Heart left ventricle (tissue), 16 donors: Measurements from ENCODE around the gene CCL21. TPM values are rescaled to one million over a fixed set of nuclear protein-coding genes. Genes with fewer than 3 reads are reported as not detected.

Experiments
- ATAC-seq, 4 donors: fragments of 200-7000 bp; cut with Tn5 transposase; one replicate each; pipeline ENCODE4 v1.9.1; 2020 to 2022; ENCODE audit warnings: moderate library complexity in 4 of 4, mild to moderate bottlenecking in 3 of 4, moderate number of reproducible peaks in 1 of 4
- DNase-seq, 5 donors: peaks; one replicate each; pipeline ENCODE4 v3.0.0-alpha.2; 2020
- H3K27ac ChIP-seq, 12 donors: fragments of 200-600 bp; sonication (generic) in 4 of 12; one replicate each; pipeline versions ENCODE4 v1.5.0 to v1.8.0; 2016 to 2022; ENCODE audit warnings: mild to moderate bottlenecking in 2 of 12
- H3K27me3 ChIP-seq, 9 donors: fragments of 200-600 bp; sonication (generic) in 2 of 9; one replicate each; pipeline versions ENCODE4 v1.5.1 to v1.8.0; 2016 to 2022; ENCODE audit warnings: mild to moderate bottlenecking in 3 of 9
- H3K36me3 ChIP-seq, 9 donors: fragments of 200-600 bp; sonication (generic) in 2 of 9; one replicate each; pipeline versions ENCODE4 v1.5.0 to v1.8.0; 2018 to 2022; ENCODE audit warnings: mild to moderate bottlenecking in 2 of 9
- H3K4me1 ChIP-seq, 12 donors: fragments of 200-600 bp; sonication (generic) in 4 of 12; one replicate each; pipeline versions ENCODE4 v1.5.0 to v1.8.0; 2016 to 2022; ENCODE audit warnings: mild to moderate bottlenecking in 3 of 12
- H3K4me3 ChIP-seq, 12 donors: fragments of 200-600 bp; sonication (generic) in 4 of 12; one replicate each; pipeline versions ENCODE4 v1.5.0 to v1.8.0; 2017 to 2022; ENCODE audit warnings: mild to moderate bottlenecking in 9 of 12, moderate library complexity in 4 of 12
- H3K9me3 ChIP-seq, 12 donors: fragments of 200-600 bp; sonication (generic) in 4 of 12; one replicate each; pipeline versions ENCODE4 v1.5.0 to v1.8.0; 2016 to 2022; ENCODE audit warnings: mild to moderate bottlenecking in 1 of 12
- POLR2A ChIP-seq, 2 donors: fragments of 450-650 bp; IDR thresholded peaks; one replicate each; pipeline ENCODE4 v1.6.1; 2017; ENCODE audit warnings: antibody characterized with exemption in 2 of 2, mild to moderate bottlenecking in 2 of 2, moderate library complexity in 2 of 2
- WGBS, 4 donors: extraction: QIAGEN DNeasy Blood & Tissue Kit in 2 of 4; methylation state at CpG; one replicate each; pipeline versions ENCODE4 v1.1.5 to v1.1.7; 2013 to 2018; 5-methylcytosine and 5-hydroxymethylcytosine counted together
- intact Hi-C, 10 donors: fragments of 100-400 bp; cut with DNase I; formaldehyde crosslinking; loops; one replicate each; pipeline versions ENCODE4 v1.11.1 to v1.14.2; 2022
- polyA plus RNA-seq, 2 donors: library from polyadenylated mRNA; stranded (reverse); fragments of 200-250 nt; gene quantifications; one replicate each; pipeline ENCODE4 v1.2.3, GENCODE V29; 2013
- total RNA-seq, 9 donors: library from RNA; depleted of rRNA in 2 of 9; stranded (reverse); fragments of >200 nt in 2 of 9; fragmentation: NEBNext Ultra II Directional in 3 of 9; extraction: Animal tissue kit (Norgen Biotek cat#: 25700) in 3 of 9; gene quantifications; one replicate each; pipeline versions ENCODE4 v1.1.0 to v1.2.4, GENCODE V29; 2016 to 2023
- TF ChIP-seq, protein P1 (sequence below), 12 donors: fragments of 200-600 bp; sonication (generic) in 4 of 12; IDR thresholded peaks; one replicate each; pipeline versions ENCODE4 v1.5.0 to v1.8.0; 2018 to 2022; ENCODE audit warnings: antibody characterized with exemption in 12 of 12, mild to moderate bottlenecking in 5 of 12
- donor health status: ischemic (EF 13 %, LVEDD 7.1; RV severe dilation, severe dysfunction).
- donor health status: healthy with polysubstance abuse.
- donor health status: DM: no; HTN: yes; CAD: no.
- donor health status: DM: no; HTN: no; CAD: no.
- donor health status: ischemic (EF 25% LVEDD 6.9; RV normal size, moderate dysfunction).
- donor health status: ischemic (EF 25% LVEDD 5.7; RV mildly dilated, moderate dysfunction).
- donor health status: healthy.
- donor health status: DM: yes; HTN: yes; CAD: no.
- donor health status: ischemic (EF 35%, LVEDD 5.7; RV mildly dilated, moderate dysfunction).
- donor health status: nonischemic (EF 11% LVEDD 7.7; RV severe dilation, severe dysfunction).
- donor health status: DM: yes; HTN: yes; CAD: no.
- donor health status: PGD.
- donor health status: ischemic (EF 29% LVEDD 5.4; RV normal size, mild dysfunction).
- donor health status: nonischemic (EF 23%, LVEDD 6.1; RV moderate dilation, normal function).

Gene CCL21
- total and polyA plus RNA-seq, 11 donors = 1.3 to 156 (median 16.6) TPM

DNA sequence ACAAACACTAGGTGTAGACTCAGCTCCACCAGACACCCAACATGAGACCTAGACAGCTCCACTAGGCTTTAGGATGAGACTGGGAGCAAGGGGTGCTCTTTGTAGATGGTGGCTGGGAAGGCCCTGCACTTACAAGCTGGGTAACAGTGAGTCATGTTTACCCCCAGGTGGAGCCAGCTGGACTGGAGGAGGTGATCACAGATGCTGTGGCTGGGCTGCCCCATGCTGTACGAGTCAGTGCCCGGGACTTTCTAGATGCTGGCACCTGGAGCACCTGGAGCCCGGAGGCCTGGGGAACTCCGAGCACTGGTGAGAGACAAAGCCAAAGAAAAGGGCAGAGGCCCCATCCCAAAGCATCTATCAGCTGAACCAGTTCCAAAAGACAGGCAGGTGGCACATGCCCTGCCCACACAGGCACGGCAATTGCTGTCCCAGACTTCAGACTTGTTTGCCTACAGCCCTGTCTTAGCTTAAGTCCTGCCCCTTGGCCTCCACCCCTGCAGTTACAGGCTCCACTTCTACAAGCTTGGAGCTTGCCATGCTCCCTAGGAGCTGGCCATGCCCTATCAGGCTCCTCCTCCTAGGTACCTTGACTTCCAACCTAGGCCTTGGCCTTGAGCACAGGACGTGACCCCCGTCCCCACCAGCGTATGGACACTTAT is 50.2 kb downstream of the CCL21 start:
- Histone ChIP-seq H3K36me3 (peaks cover 0 to 45% (median 27%) of the 10 kb centered on the region in 9 donors), H3K4me1 (peaks cover 0 to 31% (median 13%) of the 10 kb centered on the region in 12 donors), H3K9me3 (no peaks in the 10 kb centered on the region), H3K27ac (no peak overlapping the region), H3K4me3 (no peak overlapping the region), H3K27me3 (no peaks in the 10 kb centered on the region)
- DNase-seq = peak in 1 of 5 donors; percentile 18
- intact Hi-C loops = loop anchor here in 1 of 10 donors (10.0 kb wide), 1 partner anchor 415 kb away; the partner anchor contains the start of genes FANCG and VCP
- 90 to 96% (median 94%) methylated on average over 4 to 8 of the region's 8 CpGs for WGBS, 4 donors
- TF ChIP-seq, protein P1, sequence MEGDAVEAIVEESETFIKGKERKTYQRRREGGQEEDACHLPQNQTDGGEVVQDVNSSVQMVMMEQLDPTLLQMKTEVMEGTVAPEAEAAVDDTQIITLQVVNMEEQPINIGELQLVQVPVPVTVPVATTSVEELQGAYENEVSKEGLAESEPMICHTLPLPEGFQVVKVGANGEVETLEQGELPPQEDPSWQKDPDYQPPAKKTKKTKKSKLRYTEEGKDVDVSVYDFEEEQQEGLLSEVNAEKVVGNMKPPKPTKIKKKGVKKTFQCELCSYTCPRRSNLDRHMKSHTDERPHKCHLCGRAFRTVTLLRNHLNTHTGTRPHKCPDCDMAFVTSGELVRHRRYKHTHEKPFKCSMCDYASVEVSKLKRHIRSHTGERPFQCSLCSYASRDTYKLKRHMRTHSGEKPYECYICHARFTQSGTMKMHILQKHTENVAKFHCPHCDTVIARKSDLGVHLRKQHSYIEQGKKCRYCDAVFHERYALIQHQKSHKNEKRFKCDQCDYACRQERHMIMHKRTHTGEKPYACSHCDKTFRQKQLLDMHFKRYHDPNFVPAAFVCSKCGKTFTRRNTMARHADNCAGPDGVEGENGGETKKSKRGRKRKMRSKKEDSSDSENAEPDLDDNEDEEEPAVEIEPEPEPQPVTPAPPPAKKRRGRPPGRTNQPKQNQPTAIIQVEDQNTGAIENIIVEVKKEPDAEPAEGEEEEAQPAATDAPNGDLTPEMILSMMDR (IDR thresholded peaks at IDR 0.05) = no peak
- no peak for TF ChIP-seq POLR2A (IDR thresholded peaks at IDR 0.05)
- no peak for ATAC-seq

Other genes with a start within 250 kb of the CCL21 start
- 1 to 10 TPM in 1 of 9 donors, under 1 TPM in 6, not detected in 2; 0.37 to 1.2 (median 0.52) TPM for gene ENHO, start 187.1 kb downstream of the CCL21 start, total RNA-seq
- under 1 TPM; 0.26 to 0.27 TPM for gene ENHO, start 187.1 kb downstream of the CCL21 start, polyA plus RNA-seq
- gene CNTFR, start 120.4 kb downstream of the CCL21 start, total RNA-seq = 1 to 10 TPM in 5 of 9 donors, under 1 TPM in 4; 0.43 to 9.8 (median 1.2) TPM
- gene CNTFR, start 120.4 kb downstream of the CCL21 start, polyA plus RNA-seq = 1 to 10 TPM; 2.2 to 2.3 TPM
- gene RPP25L, start 98.0 kb downstream of the CCL21 start, total RNA-seq = 10 to 100 TPM; 22.5 to 79.2 (median 38.3) TPM
- gene RPP25L, start 98.0 kb downstream of the CCL21 start, polyA plus RNA-seq = 10 to 100 TPM; 31.7 to 59.9 TPM
- gene DCTN3, start 89.6 kb downstream of the CCL21 start, total RNA-seq = 100 to 1,000 TPM; 104 to 155 (median 125) TPM
- gene DCTN3, start 89.6 kb downstream of the CCL21 start, polyA plus RNA-seq = 100 to 1,000 TPM in 1 of 2 donors, 10 to 100 TPM in 1; 73.8 to 118 TPM
- gene ARID3C, start 81.1 kb downstream of the CCL21 start, total RNA-seq = under 1 TPM in 1 of 9 donors, not detected in 8; 0.20 TPM
- not detected for gene ARID3C, start 81.1 kb downstream of the CCL21 start, polyA plus RNA-seq
- gene SIGMAR1, start 72.3 kb downstream of the CCL21 start, total RNA-seq = 10 to 100 TPM; 17.0 to 40.8 (median 24.9) TPM
- 10 to 100 TPM; 21.1 to 55.3 TPM for gene SIGMAR1, start 72.3 kb downstream of the CCL21 start, polyA plus RNA-seq
- 10 to 100 TPM; 33.2 to 67.9 (median 41.2) TPM for gene GALT, start 63.5 kb downstream of the CCL21 start, total RNA-seq
- gene GALT, start 63.5 kb downstream of the CCL21 start, polyA plus RNA-seq = 10 to 100 TPM; 16.8 to 44.5 TPM
- 100 to 1,000 TPM in 1 of 9 donors, 10 to 100 TPM in 8; 32.4 to 113 (median 50.1) TPM for gene IL11RA, start 58.0 kb downstream of the CCL21 start, total RNA-seq
- 10 to 100 TPM; 20.8 to 23.3 TPM for gene IL11RA, start 58.0 kb downstream of the CCL21 start, polyA plus RNA-seq
- under 1 TPM in 2 of 9 donors, not detected in 7; 0.35 to 0.40 TPM for gene CCL27, start 47.5 kb downstream of the CCL21 start, total RNA-seq
- gene CCL27, start 47.5 kb downstream of the CCL21 start, polyA plus RNA-seq = under 1 TPM in 1 of 2 donors, not detected in 1; 0.57 TPM
- 10 to 100 TPM in 1 of 9 donors, 1 to 10 TPM in 2, under 1 TPM in 1, not detected in 5; 0.56 to 25.7 (median 2.5) TPM for gene CCL19, start 18.9 kb downstream of the CCL21 start, total RNA-seq
- gene CCL19, start 18.9 kb downstream of the CCL21 start, polyA plus RNA-seq = under 1 TPM; 0.46 to 0.60 TPM
- 1 to 10 TPM in 1 of 9 donors, under 1 TPM in 7, not detected in 1; 0.07 to 2.2 (median 0.35) TPM for gene PHF24, start 248.1 kb upstream of the CCL21 start, total RNA-seq
- under 1 TPM; 0.06 to 0.11 TPM for gene PHF24, start 248.1 kb upstream of the CCL21 start, polyA plus RNA-seq